Gastrocnemius medialis (tissue), 4 donors: ENCODE measurements around the gene TEX264.

Experiments used
- CTCF ChIP-seq, 5 experiments: fragments of 450-650 bp in 3 of 5; fragments of 200-600 bp in 2 of 5; sonication (generic) in 2 of 5; IDR thresholded peaks in 4 of 5; conservative IDR thresholded peaks in 1 of 5; 1 replicate in 4 of 5; 2 replicates in 1 of 5; pipeline ENCODE4 v1.5.1; 2016 to 2019; ENCODE audit warnings: antibody characterized with exemption in 5 of 5, mild to moderate bottlenecking in 3 of 5, moderate library complexity in 3 of 5
- POLR2A ChIP-seq, 2 donors: fragments of 450-650 bp; IDR thresholded peaks; one replicate each; pipeline ENCODE4 v1.6.1; 2017; ENCODE audit warnings: antibody characterized with exemption in 2 of 2, mild to moderate bottlenecking in 2 of 2, moderate library complexity in 2 of 2

GRCh38 chr3:51622413-51622812, 48.6 kb upstream of the TEX264 start:
- TF ChIP-seq CTCF (IDR thresholded peaks at IDR 0.05 in 4 of 5, conservative IDR thresholded peaks at IDR 0.05 in 1 of 5) (no peak), POLR2A (IDR thresholded peaks at IDR 0.05) (no peak)
